ENCODE results near the gene DDHD1.

The DDHD1 gene

DNA sequence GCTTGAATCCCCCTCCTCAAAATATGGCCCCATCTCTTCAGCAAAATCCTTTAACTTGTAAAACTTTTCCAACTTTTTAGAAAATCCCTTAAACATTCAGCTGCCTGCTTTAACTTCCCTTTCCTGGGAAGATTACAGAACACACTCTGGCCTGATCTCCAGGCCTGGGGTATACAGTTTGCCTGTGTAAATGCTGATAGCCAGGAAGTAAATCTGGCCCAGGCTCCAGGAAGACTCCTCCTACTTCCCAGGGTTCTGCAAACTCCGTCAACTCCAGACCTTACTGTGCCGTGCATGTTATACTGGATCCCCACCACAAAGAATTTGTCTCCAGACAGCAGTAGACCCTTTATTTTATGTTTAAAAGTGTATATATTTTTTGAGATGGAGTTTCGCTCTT lies 135.3 kb downstream of the DDHD1 start:
- Histone ChIP-seq H3K27me3 (ENCODE audit: insufficient read depth, low read length) (no peaks in the 10 kb centered on the region), H3K4me3 (ENCODE audit: low read depth, low read length) (no peak overlapping the region), H3K79me2 (ENCODE audit: control insufficient read depth, insufficient read depth, low read length, unreplicated experiment) (no peaks in the 10 kb centered on the region), H2AFZ (ENCODE audit: low read length, unreplicated experiment) (no peak overlapping the region), H3K27ac (ENCODE audit: low read depth, low read length) (no peak overlapping the region), H3K36me3 (ENCODE audit: insufficient read depth, low read length) (no peaks in the 10 kb centered on the region), H3K4me1 (ENCODE audit: control insufficient read depth, insufficient read depth, low read length, unreplicated experiment) (peaks cover 5% of the 10 kb centered on the region)

DNA sequence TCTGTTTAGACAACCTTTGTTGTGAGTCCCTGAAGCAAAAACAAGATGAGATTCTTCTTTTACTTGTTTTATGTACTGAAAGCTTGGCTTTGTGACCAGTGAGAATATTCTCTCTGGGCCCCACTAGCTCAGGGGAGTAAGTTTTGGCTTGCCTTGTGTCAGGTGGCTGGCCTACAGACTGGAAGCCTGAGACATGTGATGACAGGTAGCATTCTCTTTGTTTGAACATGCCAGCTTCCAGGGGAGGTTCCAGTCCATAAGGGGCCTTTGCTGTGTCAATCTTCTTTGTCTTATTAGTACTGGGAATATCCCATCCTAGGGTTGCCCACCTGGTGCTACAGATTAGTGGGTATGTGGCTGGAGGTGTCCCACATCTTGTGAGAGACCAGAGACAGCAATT lies 136.2 kb downstream of the DDHD1 start:
- H2AFZ ChIP-seq (ENCODE audit: low read length, unreplicated experiment): no peak overlapping the region
- H3K27ac ChIP-seq (ENCODE audit: low read depth, low read length): no peak overlapping the region
- no peak overlapping the region for H3K4me3 ChIP-seq (ENCODE audit: low read depth, low read length)
- H3K4me1 ChIP-seq (ENCODE audit: control insufficient read depth, insufficient read depth, low read length, unreplicated experiment): peaks cover 7% of the 10 kb centered on the region
- H3K27me3 ChIP-seq (ENCODE audit: insufficient read depth, low read length): no peaks in the 10 kb centered on the region
- no peaks in the 10 kb centered on the region for H3K79me2 ChIP-seq (ENCODE audit: control insufficient read depth, insufficient read depth, low read length, unreplicated experiment)
- no peaks in the 10 kb centered on the region for H3K36me3 ChIP-seq (ENCODE audit: insufficient read depth, low read length)

DNA sequence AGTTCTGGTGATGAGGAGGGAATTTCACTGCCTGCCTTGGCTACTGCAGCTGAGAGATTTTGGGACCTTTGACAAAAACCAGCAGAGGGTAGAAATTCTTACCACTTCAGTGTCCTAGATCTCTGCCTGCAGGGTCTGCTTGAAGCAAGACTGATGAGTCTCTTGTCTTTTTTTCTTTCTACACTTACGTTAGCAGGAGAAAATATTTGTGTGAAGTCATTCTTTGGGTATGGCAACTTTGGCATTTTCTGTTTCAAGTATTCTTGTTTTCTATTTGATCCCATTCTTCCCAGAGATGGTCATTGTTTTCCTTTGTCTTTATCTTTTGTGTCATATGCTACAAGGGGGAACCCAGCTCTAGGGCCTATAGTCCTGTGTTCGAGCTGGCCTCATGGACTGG lies 136.6 kb downstream of the DDHD1 start:
- H3K4me1 ChIP-seq (ENCODE audit: control insufficient read depth, insufficient read depth, low read length, unreplicated experiment): peaks cover 11% of the 10 kb centered on the region
- H3K79me2 ChIP-seq (ENCODE audit: control insufficient read depth, insufficient read depth, low read length, unreplicated experiment): no peaks in the 10 kb centered on the region
- H3K27me3 ChIP-seq (ENCODE audit: insufficient read depth, low read length): no peaks in the 10 kb centered on the region
- no peak overlapping the region for H3K27ac ChIP-seq (ENCODE audit: low read depth, low read length)
- no peaks in the 10 kb centered on the region for H3K36me3 ChIP-seq (ENCODE audit: insufficient read depth, low read length)
- H3K4me3 ChIP-seq (ENCODE audit: low read depth, low read length): no peak overlapping the region
- H2AFZ ChIP-seq (ENCODE audit: low read length, unreplicated experiment): no peak overlapping the region

DNA sequence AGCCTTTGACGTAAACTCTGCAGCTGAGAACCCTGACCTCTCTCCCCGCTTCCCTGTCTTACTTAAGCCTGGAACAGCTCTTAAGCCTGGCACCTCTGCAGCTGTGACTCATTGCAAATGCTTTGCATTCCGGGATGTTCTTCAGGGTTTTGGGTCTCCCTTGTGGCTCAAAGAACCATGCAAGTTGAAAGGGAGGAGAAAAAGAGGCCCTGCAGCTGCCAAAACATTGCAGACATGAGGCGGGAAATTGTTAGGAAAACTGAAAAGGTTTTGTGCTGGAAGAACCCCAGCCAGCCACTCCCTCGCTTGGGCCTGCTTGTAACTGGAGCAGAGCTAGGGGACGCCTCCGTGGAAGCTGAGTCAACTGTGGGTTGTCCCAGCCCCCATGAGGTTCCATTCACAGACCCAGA lies 142.1 kb downstream of the DDHD1 start:
- peak overlapping the region; percentile 90 for H3K27ac ChIP-seq (ENCODE audit: low read depth, low read length)
- H3K4me1 ChIP-seq (ENCODE audit: control insufficient read depth, insufficient read depth, low read length, unreplicated experiment): peaks cover 22% of the 10 kb centered on the region
- peak overlapping the region; percentile 38; the same call in 1 of the 2 replicates for H3K4me3 ChIP-seq (ENCODE audit: low read depth, low read length)

DNA sequence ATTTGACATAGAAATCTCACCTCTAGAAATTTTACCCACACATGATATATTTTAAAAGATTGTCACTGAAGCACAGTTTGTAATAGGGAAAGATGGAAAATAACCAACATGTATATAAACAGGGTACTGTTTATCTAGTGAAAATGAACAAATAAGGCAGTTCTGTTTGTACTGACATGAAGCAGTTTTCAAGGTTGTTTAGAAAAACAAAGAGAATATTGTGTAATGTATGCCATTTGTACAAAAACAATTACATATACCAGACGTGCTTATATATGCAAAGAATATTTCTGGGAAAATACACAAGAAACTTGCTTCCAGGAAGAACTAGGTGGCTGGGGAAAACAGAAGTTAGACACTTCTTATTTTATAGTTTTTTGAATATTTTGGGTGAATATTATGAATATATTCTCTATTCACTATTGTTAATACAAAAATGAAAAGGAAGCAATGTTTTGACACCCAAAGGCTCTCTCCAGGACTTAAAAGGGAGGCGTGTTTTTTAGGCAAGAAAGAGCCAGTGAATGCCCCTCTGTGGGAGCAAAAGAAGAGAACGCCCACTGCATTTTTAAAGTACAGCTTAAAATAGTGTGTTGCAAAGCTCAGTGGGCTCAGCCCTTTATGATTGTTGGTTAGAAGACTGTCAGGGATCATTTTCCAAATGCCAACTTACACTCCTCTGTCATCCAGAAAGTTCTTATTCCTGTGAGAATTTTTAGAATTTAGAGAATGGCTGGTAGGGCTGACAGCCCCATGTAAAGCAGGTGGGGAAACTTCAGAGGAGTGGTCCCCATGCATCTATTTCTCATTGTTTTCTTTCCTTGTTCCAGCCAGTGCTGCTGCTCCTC lies 142.7 kb downstream of the DDHD1 start:
- Histone ChIP-seq H3K79me2 (ENCODE audit: control insufficient read depth, insufficient read depth, low read length, unreplicated experiment) (no peaks in the 10 kb centered on the region), H3K36me3 (ENCODE audit: insufficient read depth, low read length) (no peaks in the 10 kb centered on the region), H3K27me3 (ENCODE audit: insufficient read depth, low read length) (no peaks in the 10 kb centered on the region), H3K4me1 (ENCODE audit: control insufficient read depth, insufficient read depth, low read length, unreplicated experiment) (peaks cover 22% of the 10 kb centered on the region), H2AFZ (ENCODE audit: low read length, unreplicated experiment) (peak overlapping the region; percentile 44), H3K27ac (ENCODE audit: low read depth, low read length) (peak overlapping the region; percentile 90), H3K4me3 (ENCODE audit: low read depth, low read length) (peak overlapping the region; percentile 38; the same call in 1 of the 2 replicates)

More for the DNA sequence above, 142.1 kb downstream of the DDHD1 start:
- Histone ChIP-seq H3K27me3 (ENCODE audit: insufficient read depth, low read length) (no peaks in the 10 kb centered on the region), H3K36me3 (ENCODE audit: insufficient read depth, low read length) (no peaks in the 10 kb centered on the region), H3K79me2 (ENCODE audit: control insufficient read depth, insufficient read depth, low read length, unreplicated experiment) (no peaks in the 10 kb centered on the region), H2AFZ (ENCODE audit: low read length, unreplicated experiment) (peak overlapping the region; percentile 48)

DNA sequence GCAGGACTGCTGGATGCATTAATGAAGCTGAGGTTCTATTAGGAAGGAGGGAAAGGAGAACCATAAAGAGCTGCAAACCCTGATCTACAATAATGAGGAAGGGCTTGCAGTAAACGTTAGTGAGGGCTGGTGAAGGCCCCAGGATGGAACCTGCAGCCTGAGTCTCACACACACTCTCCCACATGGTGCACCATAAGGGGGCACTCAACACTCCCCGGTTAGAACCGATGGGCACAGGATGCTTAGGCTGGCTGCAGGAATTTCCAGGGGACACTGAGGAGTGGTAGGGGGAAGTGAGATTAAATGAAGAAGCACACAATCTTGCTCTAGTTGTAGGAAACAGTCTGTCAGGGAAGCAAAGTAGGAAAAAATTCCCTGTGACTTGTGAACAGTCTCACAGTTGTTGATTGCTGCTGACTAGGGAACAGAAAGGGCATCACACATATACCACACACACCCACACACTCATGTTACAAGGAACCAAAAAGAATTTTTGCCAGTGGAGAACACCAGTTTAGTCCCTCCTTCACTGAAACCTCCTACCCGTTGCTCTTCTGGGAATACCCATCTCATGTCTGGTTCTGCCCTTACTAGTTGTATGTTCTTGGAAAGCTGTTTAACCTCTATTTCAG lies 146.1 kb downstream of the DDHD1 start:
- H3K4me3 ChIP-seq (ENCODE audit: low read depth, low read length): no peak overlapping the region

DNA sequence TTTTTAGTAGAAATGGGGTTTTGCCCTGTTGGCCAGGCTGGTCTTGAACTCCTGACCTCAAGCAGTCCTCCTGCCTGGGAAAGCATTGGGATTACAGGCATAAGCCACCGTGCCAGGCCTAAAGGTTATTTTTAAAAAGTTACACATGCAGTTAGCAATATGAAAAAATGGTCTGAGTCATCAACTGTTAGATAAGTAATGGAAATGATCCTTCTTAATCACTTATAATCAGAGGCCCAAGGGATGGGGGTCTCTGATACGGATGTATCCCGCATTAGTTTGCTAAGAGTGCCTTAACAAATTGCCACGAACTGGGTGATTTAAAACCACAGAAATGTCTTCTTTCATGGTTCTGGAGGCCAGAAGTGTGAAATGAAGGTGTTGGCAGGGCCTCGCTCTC lies 148.1 kb downstream of the DDHD1 start:
- H3K36me3 ChIP-seq (ENCODE audit: insufficient read depth, low read length): no peaks in the 10 kb centered on the region
- no peak overlapping the region for H2AFZ ChIP-seq (ENCODE audit: low read length, unreplicated experiment)
- no peak overlapping the region for H3K4me3 ChIP-seq (ENCODE audit: low read depth, low read length)
- H3K27ac ChIP-seq (ENCODE audit: low read depth, low read length): no peak overlapping the region
- no peaks in the 10 kb centered on the region for H3K79me2 ChIP-seq (ENCODE audit: control insufficient read depth, insufficient read depth, low read length, unreplicated experiment)
- H3K4me1 ChIP-seq (ENCODE audit: control insufficient read depth, insufficient read depth, low read length, unreplicated experiment): peaks cover 2% of the 10 kb centered on the region
- H3K27me3 ChIP-seq (ENCODE audit: insufficient read depth, low read length): no peaks in the 10 kb centered on the region

More for the DNA sequence above, 146.1 kb downstream of the DDHD1 start:
- no peak overlapping the region for H3K27ac ChIP-seq (ENCODE audit: low read depth, low read length)
- H3K4me1 ChIP-seq (ENCODE audit: control insufficient read depth, insufficient read depth, low read length, unreplicated experiment): peaks cover 21% of the 10 kb centered on the region
- no peaks in the 10 kb centered on the region for H3K79me2 ChIP-seq (ENCODE audit: control insufficient read depth, insufficient read depth, low read length, unreplicated experiment)
- H3K36me3 ChIP-seq (ENCODE audit: insufficient read depth, low read length): no peaks in the 10 kb centered on the region
- no peak overlapping the region for H2AFZ ChIP-seq (ENCODE audit: low read length, unreplicated experiment)
- no peaks in the 10 kb centered on the region for H3K27me3 ChIP-seq (ENCODE audit: insufficient read depth, low read length)

DNA sequence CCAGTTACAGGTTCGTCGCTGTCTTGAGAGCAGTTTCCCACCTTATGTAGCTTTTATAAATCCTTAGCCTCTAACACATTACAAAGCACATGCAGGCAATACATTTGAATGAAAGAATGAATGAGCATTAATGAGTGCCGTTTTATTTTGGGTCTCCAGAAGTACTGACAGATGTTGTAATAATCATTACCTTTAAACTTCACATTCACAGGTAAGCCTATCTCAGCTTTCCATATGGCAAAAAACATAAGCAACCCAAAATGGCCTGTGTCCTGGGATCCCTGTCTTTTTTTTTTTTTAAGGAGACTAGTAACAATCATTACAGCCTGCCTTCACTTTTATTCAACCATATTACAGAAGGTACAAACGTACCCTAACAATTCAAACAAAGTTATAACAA lies 149.3 kb downstream of the DDHD1 start:
- Histone ChIP-seq H3K36me3 (ENCODE audit: insufficient read depth, low read length) (no peaks in the 10 kb centered on the region), H3K79me2 (ENCODE audit: control insufficient read depth, insufficient read depth, low read length, unreplicated experiment) (no peaks in the 10 kb centered on the region), H3K4me3 (ENCODE audit: low read depth, low read length) (no peak overlapping the region), H3K4me1 (ENCODE audit: control insufficient read depth, insufficient read depth, low read length, unreplicated experiment) (no peaks in the 10 kb centered on the region), H3K27me3 (ENCODE audit: insufficient read depth, low read length) (no peaks in the 10 kb centered on the region), H3K27ac (ENCODE audit: low read depth, low read length) (no peak overlapping the region), H2AFZ (ENCODE audit: low read length, unreplicated experiment) (no peak overlapping the region)

DNA sequence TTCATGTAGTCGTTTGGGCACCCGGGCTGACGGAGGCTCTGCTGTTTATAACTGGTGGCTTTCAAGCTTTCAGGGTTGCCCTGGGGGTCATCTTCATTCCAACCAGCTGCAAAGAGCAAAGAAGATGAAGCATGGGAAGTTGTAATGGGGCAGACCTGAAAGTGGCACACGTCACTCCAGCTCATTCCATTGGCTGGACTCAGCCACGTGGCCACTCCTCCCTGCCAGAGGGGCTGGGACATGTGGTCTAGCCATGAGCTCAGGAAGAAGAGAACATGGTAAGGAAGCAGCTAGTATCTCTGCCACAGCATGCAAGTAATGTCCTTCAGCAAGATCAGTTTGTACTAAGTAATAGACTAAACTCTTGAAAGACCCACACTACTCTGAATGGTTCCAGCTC lies 150.5 kb downstream of the DDHD1 start:
- Histone ChIP-seq H3K4me3 (ENCODE audit: low read depth, low read length) (no peak overlapping the region), H3K27ac (ENCODE audit: low read depth, low read length) (no peak overlapping the region), H3K79me2 (ENCODE audit: control insufficient read depth, insufficient read depth, low read length, unreplicated experiment) (no peaks in the 10 kb centered on the region), H3K4me1 (ENCODE audit: control insufficient read depth, insufficient read depth, low read length, unreplicated experiment) (peaks cover 6% of the 10 kb centered on the region), H2AFZ (ENCODE audit: low read length, unreplicated experiment) (no peak overlapping the region), H3K27me3 (ENCODE audit: insufficient read depth, low read length) (no peaks in the 10 kb centered on the region), H3K36me3 (ENCODE audit: insufficient read depth, low read length) (no peaks in the 10 kb centered on the region)

DNA sequence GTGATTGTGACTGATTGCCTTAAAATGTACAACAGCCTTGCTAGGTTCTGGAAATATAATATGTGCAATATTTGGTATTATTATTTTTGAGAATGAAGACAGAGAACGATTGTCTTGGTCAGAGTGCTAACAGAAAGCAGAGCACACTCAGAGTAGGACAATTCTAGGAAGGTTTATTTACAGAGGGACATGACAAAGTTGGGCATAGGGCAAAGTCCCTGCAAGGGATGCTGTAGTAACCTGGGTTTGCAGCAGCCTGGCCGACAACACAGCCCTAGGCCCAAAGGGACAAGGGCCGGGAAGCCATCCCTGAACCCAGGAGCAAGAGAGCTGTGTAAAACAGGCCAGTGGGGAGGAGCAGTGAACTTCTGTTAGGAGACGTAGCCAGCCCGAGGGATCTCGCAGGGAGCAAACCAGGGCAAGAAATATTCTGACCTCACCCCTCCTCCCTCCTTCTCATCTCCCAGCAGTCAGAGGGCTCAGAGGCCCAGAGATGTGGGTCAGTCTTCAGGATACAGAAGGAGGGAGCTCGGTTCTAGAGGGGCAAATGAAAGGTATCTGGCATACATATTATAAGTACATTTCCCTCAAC lies 151.2 kb downstream of the DDHD1 start:
- peaks cover 6% of the 10 kb centered on the region for H3K4me1 ChIP-seq (ENCODE audit: control insufficient read depth, insufficient read depth, low read length, unreplicated experiment)
- no peaks in the 10 kb centered on the region for H3K27me3 ChIP-seq (ENCODE audit: insufficient read depth, low read length)
- no peak overlapping the region for H3K4me3 ChIP-seq (ENCODE audit: low read depth, low read length)

More for the DNA sequence above, 151.2 kb downstream of the DDHD1 start:
- H3K27ac ChIP-seq (ENCODE audit: low read depth, low read length): no peak overlapping the region
- H2AFZ ChIP-seq (ENCODE audit: low read length, unreplicated experiment): no peak overlapping the region
- no peaks in the 10 kb centered on the region for H3K36me3 ChIP-seq (ENCODE audit: insufficient read depth, low read length)
- no peaks in the 10 kb centered on the region for H3K79me2 ChIP-seq (ENCODE audit: control insufficient read depth, insufficient read depth, low read length, unreplicated experiment)
